HG03457 (cell line): Measurements from ENCODE around the gene SMARCAD1.

Source experiments
- ATAC-seq: cut with Tn5 transposase; IDR thresholded peaks from one replicate; pipeline ENCODE4 v1.9.1; 2021; ENCODE audit warnings: moderate number of reproducible peaks; ENCODE audit not compliant: unreplicated experiment

The SMARCAD1 gene

GRCh38 chr4:94228493-94229216 is 21.0 kb downstream of the SMARCAD1 start:
- ATAC-seq = no peak

DNA sequence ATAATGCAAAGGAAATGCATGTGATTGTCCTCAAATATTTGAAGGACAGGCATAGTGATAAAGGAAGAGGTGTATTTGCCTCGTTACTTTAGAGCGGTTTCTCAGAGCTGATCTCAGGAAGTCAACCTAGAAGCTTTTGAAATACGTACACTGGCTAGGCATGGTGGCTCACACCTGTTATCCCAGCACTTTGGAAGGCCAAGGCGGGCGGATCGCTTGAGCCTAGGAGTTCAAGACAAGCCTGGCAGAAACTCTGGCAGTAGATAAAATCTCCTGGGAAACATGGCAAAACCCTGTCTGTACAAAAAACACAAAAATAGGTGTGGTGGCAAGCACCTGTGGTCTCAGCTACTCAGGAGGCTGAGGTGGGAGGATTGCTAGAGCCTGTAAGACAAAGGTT is 24.9 kb downstream of the SMARCAD1 start:
- ATAC-seq = no peak

DNA sequence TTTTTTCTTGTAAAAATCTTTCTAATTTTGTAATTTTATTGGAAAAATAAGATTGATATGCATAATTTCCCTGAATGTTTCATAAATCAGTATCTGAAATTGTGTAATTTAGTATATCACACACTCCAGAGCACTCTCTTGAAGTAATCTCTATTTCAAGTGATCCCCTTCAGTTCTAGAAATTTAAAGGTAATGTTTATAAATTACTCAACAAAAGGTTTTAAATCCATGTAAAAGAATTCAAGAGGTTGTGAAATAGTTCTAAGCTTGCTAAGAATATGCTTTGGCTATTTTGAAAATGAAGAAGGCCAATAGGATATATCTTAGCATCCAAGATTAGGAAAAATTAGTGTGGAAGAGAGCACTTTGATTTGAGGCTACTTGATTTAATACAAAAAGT is 28.2 kb downstream of the SMARCAD1 start:
- no peak for ATAC-seq

DNA sequence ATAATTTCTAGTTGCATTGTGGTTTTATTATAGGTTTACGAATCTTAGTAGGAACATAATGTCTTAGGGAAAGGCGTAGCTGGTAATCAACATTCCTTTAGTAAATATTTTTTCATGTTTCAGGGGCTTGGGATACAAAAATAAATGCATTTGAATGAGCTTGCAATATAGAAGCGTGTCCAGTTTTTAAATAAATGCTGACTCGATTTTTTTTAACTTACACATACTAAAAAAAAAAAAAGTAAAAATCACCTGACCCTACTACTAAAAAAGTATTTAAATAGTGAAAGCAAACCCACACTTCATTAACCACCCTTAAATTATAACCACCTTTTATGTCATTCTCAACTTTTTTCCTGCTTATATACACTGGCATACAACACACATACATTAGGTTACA is 29.6 kb downstream of the SMARCAD1 start:
- no peak for ATAC-seq

- ATAC-seq = no peak
Measured at GRCh38 chr4:94238160-94238559, 30.5 kb downstream of the SMARCAD1 start.

DNA sequence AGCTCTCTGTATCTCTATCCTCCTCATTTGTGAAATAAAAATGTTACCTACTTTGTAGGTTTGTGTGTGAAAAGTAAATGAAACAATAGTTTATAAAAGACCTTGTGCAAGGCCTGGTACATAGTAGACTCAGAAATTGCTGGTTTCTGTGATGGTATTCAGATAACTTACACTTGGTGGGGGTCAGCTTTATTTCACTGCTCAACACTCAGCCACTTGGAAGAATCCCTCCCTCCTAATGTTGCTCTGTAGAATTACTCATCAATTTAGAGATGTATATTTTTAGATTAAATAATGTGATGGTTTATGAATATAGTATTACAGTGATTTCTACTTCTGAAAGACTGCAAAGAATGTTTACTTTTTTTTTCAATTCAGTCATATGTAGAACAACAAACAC is 32.7 kb downstream of the SMARCAD1 start:
- no peak for ATAC-seq

- ATAC-seq = no peak
Measured at GRCh38 chr4:94244087-94244828, 36.6 kb downstream of the SMARCAD1 start.

- ATAC-seq = no peak
Measured at GRCh38 chr4:94244829-94245185, 37.1 kb downstream of the SMARCAD1 start.

- no peak for ATAC-seq
Measured at GRCh38 chr4:94251094-94251493, 43.4 kb downstream of the SMARCAD1 start.

DNA sequence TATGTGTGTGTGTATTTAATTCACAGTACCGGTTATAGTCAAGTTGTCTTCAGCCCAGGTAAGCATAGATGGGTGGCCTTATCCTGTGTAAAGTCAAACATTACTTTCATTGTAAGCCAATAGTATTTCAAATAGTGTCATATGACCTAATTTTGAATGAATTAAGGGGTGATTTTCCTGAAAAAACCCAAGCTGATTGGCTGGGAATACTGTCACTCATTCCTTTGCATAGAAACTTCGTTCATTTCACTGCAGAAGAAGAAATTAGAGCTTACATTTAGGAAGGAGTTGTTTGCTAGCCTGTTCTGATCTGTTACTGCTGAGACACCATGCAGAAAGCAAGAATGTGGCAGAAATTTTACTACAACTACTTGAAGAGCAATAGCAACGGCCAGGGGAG is 45.4 kb downstream of the SMARCAD1 start:
- ATAC-seq = no peak

DNA sequence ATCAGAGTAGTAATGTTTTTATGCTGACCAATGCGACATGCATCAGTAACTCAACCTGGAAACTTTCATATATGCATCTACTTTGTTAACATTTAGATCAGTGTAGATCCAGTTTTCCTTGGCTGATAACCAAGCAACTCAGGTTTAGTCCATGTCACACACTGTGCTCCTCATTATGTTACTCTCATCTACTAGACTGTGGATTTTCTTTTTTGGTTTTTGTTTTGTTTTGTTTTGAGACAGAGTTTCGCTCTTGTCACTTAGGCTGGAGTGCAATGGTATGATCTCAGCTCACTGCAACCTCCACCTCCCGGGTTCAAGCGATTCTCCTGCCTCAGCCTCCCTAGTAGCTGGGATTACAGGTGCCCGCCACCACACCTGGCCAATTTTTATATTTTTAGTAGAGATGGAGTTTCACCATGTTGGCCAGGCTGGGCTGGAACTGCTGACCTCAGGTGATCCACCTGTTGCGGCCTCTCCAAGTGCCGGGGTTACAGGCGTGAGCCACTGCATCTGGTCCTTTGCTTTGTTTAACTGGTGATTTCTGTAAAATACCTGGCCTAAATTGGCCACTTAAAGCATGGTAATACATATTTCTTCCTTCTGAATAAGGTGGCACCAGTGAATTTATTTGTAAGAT is 48.6 kb downstream of the SMARCAD1 start:
- no peak for ATAC-seq

GRCh38 chr4:94256828-94257227 is 49.2 kb downstream of the SMARCAD1 start:
- no peak for ATAC-seq

- no peak for ATAC-seq
Measured at GRCh38 chr4:94262163-94263016, 54.7 kb downstream of the SMARCAD1 start.

DNA sequence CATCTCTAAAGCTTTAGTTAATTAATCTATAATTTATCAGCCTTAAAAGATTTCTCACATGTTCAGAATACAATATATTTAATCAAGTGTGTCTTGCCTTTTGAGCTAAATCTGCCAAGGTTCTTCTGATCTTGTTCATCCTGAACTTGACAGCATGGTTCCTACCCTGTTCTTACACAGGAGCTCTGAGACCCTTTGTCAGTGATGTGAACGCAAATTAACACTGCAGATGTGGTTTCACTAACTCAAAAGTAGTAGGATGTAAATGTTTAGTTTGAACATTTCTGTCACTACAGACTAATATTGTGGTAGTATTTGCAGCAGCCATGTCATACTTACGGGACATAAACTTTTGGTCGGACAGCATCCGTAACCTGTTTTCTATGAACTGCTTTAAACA is 59.4 kb downstream of the SMARCAD1 start:
- ATAC-seq = no peak

- ATAC-seq = no peak
Measured at GRCh38 chr4:94271248-94271647, 63.6 kb downstream of the SMARCAD1 start.

DNA sequence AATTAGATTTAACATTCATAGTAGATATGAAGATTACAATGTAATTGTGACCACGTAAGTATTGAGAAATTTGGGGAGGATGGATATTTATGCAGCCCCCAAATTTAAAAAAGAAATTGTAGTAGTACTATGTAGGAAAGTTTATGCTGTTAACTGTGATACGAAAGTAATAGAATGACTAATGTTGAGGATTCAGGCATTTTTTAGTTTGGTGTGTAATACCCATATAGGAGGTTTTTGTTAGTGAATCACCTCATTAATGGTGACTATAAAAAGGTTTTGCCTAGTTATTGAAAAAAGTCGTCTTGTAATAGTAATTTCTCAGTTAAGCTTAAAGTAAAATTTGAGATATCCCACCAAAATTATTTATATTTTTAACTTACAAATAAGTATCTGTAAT is 67.2 kb downstream of the SMARCAD1 start:
- ATAC-seq = no peak

GRCh38 chr4:94276204-94276603 is 68.5 kb downstream of the SMARCAD1 start:
- no peak for ATAC-seq

DNA sequence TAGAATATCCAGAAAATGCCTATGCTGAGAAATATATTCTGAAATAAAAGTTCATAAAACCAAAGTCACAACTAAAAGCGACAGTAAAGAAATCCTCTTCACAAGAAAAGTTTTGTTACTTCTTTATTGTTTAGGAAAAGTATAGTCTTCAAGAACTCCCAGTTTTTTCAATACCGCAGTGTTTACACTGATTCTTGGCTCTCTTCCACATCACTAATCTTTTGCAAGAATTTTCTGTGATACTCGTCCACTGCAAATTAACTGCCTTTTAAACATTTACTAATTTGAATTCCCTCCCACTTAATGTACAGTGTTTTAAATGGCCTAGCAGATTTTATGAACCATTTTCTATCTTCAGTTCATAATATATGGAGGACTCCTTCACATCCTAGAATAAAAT is 69.9 kb downstream of the SMARCAD1 start:
- ATAC-seq = no peak

DNA sequence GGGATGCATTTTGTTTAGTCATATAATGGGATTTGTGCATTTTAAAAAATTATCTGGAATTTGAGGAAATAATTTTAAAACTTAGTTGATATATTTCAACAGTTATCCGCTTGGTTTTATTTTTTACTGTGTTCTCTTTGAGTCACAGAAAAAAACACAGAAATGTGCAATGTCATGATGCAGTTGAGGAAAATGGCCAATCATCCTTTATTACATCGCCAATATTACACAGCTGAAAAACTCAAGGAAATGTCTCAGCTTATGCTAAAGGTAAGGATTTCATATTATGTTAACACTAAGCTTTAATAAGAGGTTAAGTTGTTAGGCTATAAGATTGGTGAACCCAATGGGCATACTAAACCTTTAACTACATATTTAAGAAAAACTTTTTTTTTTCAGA is 71.1 kb downstream of the SMARCAD1 start:
- no peak for ATAC-seq

DNA sequence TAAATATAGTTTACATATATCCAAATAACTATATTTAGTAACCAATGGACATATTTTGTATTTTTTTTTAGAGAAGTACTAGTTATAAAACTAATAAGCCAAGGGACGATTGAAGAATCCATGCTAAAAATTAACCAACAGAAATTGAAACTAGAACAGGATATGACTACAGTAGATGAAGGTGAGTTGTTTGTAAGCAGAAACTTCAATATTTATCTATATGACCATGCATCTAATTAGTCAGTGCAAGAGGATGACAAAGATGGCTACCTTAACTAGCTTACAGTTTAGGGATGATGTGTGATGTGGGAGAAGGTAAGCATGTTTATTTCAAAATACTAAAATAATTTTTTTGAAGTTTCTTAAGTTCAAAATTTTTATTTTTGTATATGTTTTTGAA is 77.2 kb downstream of the SMARCAD1 start:
- ATAC-seq = no peak

- ATAC-seq = no peak
Measured at GRCh38 chr4:94285666-94286065, 78.0 kb downstream of the SMARCAD1 start.
